Measurements from ENCODE around the gene LIAS. TPM values are rescaled to one million over a fixed set of nuclear protein-coding genes. Genes with fewer than 3 reads are reported as not detected.

Gene LIAS
- total RNA-seq, 1 donor from 2014 or later, result 22.0 TPM

DNA sequence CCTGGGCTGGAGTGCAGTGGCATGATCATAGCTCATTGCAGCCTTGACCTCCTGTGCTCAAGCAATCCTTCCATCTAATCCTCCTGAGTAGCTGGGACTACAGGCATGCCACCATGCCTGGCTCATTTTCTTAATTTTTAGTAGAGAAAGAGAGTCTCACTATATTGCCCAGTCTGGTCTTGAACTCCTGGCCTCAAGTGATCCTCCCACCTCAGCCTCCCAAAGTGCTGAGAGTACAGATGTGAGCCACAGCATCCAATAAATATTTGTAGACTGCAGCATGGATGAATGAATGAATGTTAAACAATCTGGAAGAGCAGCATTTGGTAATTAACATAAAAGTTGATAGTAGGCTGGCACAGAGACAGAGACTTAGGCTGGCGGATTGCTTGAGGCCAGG lies 32.1 kb upstream of the LIAS start:
- H3K4me1 Mint-ChIP-seq (ENCODE audit: unreplicated experiment), result peaks cover 4% of the 10 kb centered on the region
- no peaks in the 10 kb centered on the region for H3K36me3 Mint-ChIP-seq
- no peaks in the 10 kb centered on the region for H3K9me3 Mint-ChIP-seq
- no peak for DNase-seq (ENCODE audit: extremely low spot score, unreplicated experiment)
- TF ChIP-seq CTCF (conservative IDR thresholded peaks at IDR 0.05), result no peak
- H3K27ac Mint-ChIP-seq, result no peak overlapping the region
- H3K27me3 Mint-ChIP-seq, result no peaks in the 10 kb centered on the region
- no peak overlapping the region for H3K4me3 Mint-ChIP-seq

DNA sequence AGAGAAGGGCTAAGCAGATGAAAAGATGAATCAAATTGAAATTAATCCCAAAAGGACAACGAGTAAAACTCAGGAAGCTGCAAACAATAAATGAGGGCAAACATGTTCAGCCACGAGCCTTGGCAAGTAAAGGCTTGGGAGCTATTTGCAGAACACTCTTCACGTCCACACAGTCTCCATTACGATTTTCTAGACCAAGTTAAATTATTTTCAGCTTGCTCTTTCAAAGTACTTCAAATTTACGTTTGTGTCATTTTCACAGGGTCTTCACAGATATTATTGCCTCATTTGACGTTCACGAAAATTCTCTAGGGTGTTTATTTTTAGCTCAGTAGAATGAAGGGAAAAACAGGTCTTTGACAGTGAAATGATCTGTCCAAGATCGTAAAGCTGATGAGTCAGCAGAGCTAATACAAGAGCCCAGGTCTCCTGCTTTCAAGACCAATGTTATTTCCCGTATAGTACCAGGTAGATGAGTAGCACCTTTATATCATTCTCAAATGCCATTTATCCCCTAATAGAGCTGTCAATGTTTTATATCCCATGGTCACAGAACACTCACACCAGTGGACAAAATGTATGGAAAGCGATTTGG lies 31.2 kb upstream of the LIAS start:
- no peak overlapping the region for H3K4me3 Mint-ChIP-seq
- no peak overlapping the region for H3K27ac Mint-ChIP-seq
- no peak for DNase-seq (ENCODE audit: extremely low spot score, unreplicated experiment)
- H3K27me3 Mint-ChIP-seq, result no peaks in the 10 kb centered on the region
- no peaks in the 10 kb centered on the region for H3K36me3 Mint-ChIP-seq
- no peak for TF ChIP-seq CTCF (conservative IDR thresholded peaks at IDR 0.05)
- peaks cover 4% of the 10 kb centered on the region for H3K4me1 Mint-ChIP-seq (ENCODE audit: unreplicated experiment)
- no peaks in the 10 kb centered on the region for H3K9me3 Mint-ChIP-seq

DNA sequence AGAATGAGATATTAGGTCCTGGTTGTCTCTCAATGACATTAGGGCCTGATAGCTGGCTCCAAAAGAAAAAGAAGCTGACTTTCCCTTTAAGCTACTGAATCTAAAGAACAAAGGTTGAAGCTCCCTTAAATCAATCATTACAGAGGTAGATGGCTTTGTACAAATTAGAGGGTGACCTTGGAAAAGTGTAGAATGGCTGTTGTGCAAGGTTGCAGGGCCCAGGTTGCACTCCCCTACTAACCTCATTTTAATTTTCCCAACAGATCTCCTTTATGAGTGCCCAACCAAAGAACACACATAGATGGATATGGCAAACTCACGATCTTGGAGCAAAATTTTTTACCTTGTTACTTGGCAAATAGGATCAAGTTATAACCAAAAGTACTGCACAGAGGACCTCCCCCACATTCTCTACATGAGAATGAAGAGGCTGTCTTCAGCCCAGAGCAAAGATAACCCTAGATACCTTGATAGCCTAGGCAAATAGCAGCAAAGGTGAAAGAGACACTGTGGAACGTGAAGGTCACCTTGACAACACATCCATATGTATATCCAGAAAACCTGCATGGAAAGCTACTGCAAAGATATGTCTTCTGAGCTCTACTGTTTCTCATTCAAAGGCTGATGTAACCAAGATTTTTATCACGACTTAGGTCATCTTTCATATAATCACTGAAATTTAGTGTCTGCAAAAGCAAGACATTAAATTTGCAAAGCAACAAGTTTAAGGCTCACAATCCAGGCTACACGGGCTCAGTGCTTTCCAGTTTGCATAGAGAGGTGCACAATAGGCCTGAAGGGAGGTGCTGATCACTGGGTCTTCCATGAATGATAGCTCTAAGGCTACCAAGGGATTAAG lies 29.2 kb upstream of the LIAS start:
- Mint-ChIP-seq H3K27me3 (no peaks in the 10 kb centered on the region), H3K27ac (no peak overlapping the region), H3K4me3 (no peak overlapping the region), H3K36me3 (no peaks in the 10 kb centered on the region), H3K9me3 (no peaks in the 10 kb centered on the region), H3K4me1 (ENCODE audit: unreplicated experiment) (peaks cover 4% of the 10 kb centered on the region)
- no peak for DNase-seq (ENCODE audit: extremely low spot score, unreplicated experiment)
- TF ChIP-seq CTCF (conservative IDR thresholded peaks at IDR 0.05), result no peak

DNA sequence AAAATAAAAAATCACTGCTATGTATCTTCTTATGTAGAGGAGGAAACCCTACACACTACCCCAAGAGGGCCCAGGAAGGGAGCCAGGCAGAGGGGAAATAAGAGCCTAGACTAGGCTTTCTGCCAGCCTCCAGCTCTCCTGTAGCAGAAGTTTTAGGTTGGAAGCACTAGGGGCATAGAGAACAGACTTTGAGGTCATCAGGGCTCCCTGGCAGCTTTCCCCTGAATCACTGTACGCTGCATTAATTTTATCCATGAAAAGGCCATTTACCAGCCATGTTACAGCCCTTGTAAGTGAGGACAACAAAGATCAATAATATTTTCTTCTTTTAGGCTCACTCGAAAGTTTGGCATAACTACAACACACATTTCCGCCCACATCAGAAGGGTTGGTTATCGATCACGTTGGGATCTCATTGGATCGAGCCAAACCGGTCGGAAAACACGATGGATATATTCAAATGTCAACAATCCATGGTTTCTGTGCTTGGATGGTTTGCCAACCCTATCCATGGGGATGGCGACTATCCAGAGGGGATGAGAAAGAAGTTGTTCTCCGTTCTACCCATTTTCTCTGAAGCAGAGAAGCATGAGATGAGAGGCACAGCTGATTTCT lies 24.9 kb upstream of the LIAS start:
- TF ChIP-seq CTCF (conservative IDR thresholded peaks at IDR 0.05), result no peak
- peaks cover 7% of the 10 kb centered on the region for H3K27me3 Mint-ChIP-seq
- no peaks in the 10 kb centered on the region for H3K36me3 Mint-ChIP-seq
- no peak for DNase-seq (ENCODE audit: extremely low spot score, unreplicated experiment)
- no peaks in the 10 kb centered on the region for H3K4me1 Mint-ChIP-seq (ENCODE audit: unreplicated experiment)
- no peak overlapping the region for H3K27ac Mint-ChIP-seq
- no peak overlapping the region for H3K4me3 Mint-ChIP-seq
- H3K9me3 Mint-ChIP-seq, result no peaks in the 10 kb centered on the region

DNA sequence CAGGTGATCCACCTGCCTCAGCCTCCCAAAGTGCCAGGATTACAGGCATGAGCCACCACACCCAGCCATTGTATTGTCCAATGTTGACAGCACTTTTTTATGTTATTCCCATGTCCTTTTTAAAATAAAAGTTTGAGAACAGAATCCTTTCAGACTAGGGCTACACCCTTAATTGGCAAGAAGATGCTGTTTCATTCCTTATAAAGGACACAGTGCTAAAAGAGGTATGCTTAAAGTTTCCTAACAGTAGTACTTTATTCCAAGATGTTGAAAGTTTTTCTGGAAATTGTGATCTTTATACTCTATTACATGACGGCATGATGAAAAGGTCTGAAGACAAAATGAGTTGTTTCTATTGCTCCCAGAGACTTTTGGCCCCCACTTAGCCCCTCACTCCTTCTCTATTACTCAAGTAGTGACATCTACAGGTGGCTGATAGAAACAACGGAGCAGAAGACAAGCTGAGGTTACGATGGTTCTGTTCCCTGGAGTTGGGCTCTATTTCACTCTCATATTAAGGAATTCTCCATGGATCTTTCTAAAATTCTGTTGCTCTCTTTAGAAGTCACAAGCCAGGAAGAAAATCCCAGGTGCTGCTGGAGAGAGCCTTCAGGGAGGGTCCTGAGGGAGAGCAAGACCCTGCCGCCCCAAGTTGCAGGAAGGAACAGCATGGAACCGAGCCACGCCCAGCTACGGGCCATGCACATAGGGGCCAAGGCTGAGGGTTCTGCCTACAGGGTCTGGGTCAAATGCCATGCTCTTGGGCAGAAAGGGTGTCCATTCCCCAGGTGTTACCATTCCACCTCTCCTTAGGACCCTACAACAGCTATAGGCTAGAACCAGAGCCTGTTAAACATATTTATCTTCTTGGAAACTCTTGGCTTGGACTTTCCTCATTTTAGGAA lies 22.9 kb upstream of the LIAS start:
- Mint-ChIP-seq H3K27ac (no peak overlapping the region), H3K4me1 (ENCODE audit: unreplicated experiment) (no peaks in the 10 kb centered on the region), H3K36me3 (no peaks in the 10 kb centered on the region), H3K4me3 (no peak overlapping the region), H3K27me3 (peaks cover 7% of the 10 kb centered on the region), H3K9me3 (no peaks in the 10 kb centered on the region)
- no peak for DNase-seq (ENCODE audit: extremely low spot score, unreplicated experiment)
- no peak for TF ChIP-seq CTCF (conservative IDR thresholded peaks at IDR 0.05)

Data from type B pancreatic cell (in vitro differentiated cells).